NCI-H345 treated with DMSO at 0.1 percent for 48 hours (cell line): Measurements from ENCODE around the gene TM2D1.
"Not testable (repeated sequence)": the region's sequence is repeated elsewhere in the genome, so short reads cannot be mapped to it uniquely, and the experiment has no call there.

Experiments used
- DNase-seq: peaks from one replicate; lab custom pipeline; 2025; ENCODE audit not compliant: unreplicated experiment; lab: John Stamatoyannopoulos, UW

TM2D1 gene

DNA sequence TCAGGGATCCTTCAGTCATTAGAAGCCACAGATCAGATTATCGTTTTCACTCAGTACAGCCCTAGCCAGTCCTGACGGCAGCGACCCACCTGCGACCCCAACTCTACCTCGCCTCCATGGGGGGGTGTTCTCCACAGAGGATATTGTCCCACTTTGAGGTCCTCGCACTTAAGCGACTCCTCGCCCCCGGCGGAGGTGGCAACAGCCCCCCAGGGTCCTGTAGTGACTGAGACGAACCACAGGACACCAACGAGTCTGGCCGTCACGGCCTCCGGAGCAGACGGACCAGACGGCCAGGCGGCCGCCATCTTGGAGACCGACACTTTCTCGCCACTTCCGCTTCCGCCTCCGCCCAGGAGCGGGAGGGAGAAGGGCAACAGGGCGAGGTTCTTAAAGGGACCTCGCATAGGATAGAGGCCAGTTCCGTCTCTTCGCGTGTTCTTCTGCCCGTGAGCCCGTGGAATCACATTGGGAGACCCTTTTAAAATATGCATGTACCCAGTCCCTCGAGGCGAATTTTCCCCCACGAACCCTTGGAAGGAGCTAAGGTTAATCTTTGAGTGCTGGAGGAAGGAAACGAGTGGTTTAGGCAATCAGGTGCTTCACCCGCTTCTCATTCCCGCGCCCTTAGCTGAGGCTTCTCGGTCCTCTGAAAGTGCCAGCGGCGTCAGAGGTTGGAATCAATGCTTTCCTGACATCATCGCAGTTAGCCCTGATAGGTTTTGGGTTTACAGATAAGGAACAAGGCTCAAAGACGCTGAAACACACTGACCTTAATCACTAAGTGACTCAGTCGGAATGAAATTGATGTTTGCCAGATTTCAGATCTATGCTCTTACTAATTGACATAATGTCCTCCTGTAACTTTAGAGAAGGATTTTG is at the start of gene TM2D1:
TM2D1 (minus strand) TSS at position 329 of the 882 bp plus-strand sequence; CDS start at position 308, 21 bp downstream.
- peak; percentile 79 for DNase-seq

DNA sequence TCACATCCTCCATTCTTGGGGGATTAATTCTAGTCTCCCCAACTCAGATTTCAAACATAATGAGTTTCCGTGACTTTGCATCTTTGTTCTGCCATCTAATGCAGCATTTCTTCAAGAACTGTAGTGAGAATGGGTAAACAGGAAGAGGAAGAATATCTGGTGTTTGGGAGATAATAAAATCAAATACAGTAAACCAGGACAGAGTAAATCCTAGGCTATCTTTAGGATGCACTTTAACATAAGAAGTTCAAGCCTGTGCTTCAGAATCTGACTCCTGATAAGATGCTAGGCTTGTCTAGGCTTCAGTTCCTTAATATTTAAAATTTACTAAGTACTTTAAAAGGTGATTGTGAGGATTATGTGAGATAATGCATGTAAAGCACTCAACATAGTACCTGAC is 45.2 kb upstream of the TM2D1 start:
- no peak for DNase-seq

DNA sequence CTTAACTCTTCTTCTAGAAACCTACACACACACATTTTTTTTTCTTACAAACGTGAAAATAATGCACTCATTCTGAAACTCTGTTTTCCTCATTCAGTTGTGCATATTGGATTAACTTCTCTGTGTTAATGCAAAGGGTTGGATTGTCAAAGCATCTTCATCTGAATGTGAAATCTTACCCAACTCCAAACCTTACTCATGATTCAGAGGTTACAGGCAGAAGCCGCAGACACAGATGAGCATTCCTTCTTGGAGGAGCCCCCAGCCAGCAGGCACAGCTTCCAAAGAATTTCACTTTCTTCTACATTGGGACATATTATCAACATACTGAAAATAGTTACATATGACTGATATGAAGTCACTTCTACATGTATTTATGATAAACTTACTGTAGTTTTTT is 33.0 kb upstream of the TM2D1 start:
- DNase-seq: no peak

DNA sequence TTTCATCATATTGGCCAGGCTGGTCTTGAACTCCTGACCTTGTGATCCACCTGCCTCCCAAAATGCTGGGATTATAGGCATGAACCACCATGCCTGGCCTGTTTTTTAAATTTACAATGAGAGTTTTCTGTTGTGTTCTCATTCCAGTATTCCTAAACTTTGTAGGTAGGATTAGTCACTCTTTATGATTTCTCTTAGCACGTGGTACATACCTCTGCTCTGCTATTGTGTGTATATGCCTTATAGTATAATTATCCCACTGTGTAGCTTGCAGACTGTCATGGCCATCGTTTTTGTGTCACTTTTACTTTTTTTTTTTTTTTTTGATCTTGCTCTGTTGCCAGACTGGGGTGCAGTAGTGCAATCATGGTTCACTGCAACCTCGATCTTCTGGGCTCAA is 31.8 kb upstream of the TM2D1 start:
- DNase-seq: no peak

DNA sequence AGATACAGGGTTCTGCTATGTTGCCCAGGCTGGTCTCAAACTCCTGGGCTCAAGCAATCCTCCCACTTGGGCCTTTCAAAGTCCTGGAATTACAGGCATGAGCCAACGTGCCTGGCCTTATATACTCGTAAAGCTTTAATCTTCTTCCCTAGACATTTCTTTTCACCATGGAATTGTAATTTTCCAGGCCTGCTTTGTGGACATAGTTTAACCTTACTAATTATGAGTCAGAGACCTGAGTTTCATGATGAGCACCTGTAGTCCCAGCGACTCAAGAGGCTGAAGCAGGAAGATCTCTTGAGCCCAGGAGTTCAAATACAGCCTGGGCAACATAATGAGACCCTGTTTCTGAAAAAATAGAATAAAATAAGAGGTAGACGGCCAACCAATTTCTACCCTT is 29.6 kb upstream of the TM2D1 start:
- no peak for DNase-seq

DNA sequence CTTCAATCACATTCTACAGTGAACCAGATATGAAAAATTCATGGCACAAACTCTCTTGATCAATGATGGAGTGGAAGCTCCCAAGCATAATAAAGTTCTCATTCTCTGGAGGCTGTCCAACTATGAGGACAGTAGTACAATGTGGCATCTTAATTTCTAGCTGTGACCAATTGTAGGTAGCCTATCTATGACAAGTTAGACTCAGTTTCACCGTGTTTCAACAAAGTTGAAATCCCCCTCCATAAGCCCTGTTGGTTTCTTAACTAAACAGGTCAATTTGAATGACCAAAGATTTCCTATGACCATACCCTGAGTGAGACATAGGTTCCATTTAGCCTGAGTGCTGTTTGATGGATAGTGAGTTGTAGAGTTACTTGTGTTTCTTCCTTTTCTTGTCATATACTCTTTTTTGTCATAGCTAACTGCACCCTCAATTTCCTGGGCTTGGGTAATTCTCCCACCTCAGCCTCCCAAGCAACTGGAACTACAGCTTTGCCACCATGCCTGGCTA is 29.1 kb upstream of the TM2D1 start:
- DNase-seq: no peak

DNA sequence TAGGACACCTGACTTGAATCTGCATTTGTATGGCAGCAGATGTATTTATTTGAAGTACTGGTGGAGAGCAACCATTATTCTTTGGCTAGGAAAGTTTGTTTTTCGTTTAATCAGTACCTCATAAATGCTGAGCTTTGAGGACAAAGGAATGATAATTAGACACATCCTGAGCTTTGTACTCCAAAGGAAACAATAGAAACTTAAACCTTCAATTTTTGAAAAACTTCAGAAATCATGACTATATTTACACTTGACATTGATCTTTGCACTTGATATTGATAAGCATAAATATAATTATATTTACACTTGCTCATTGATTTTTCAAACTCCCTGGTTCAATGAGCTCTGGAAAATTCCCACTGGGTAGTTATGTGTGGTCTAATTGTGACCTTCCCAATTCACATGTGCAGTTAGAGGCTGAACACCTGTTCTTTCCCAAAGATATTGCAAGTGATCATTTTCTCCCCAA is 28.0 kb upstream of the TM2D1 start:
- DNase-seq: no peak

DNA sequence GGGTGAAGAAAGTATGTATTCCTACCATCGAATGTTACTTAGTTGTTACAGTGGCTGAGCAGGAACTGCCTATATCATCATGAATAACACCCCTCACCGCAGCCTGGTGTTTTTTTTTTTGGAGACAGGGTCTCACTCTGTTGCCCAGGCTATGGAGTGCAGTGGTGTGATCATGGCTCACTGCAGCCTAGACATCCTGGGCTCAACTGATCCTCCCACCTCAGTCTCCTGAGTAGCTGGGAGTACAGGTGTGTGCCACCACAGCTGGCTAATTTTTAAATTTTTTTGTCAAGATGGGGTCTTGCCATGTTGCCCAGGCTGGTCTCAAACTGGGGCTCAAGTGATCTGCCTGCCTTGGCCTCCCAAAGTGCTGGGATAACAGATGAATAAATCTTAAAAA is 24.6 kb upstream of the TM2D1 start:
- no peak for DNase-seq

DNA sequence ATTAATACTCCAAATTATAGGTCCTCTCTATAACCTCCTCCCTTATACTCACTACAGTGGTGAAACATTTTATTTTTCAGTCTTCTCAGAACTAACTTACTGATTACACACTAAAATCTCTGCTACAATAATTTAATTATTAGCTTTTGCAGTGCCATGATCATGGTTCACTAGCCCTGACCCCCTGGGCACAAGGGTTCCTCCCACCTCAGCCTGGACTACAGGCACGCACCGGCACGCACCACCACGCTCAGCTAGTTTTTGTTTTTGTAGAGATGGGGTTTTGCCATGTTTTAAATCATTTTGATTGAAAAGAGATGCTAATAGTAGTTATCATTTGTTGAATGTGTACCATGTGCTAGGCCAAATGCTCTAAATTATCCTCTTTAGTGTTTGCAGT is 23.6 kb upstream of the TM2D1 start:
- DNase-seq: no peak

DNA sequence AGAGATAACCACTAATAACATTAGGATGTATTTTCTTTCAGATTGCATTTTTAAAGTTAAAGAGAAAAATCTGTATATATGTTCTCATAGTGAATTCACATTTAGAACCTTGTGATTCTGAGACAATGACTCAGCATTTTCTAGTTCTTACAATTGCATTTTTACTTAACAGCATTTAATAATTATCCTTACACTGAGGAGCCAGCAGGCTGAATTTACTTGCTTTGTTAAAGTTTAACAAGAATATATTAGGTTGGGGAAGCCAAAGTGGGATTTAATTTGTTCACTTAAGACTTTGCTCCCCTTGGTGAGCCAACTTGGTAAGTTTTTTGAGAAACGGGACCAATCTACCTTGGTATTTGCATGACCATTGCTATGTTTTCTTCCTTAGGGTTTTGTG is 21.9 kb upstream of the TM2D1 start:
- DNase-seq: no peak

DNA sequence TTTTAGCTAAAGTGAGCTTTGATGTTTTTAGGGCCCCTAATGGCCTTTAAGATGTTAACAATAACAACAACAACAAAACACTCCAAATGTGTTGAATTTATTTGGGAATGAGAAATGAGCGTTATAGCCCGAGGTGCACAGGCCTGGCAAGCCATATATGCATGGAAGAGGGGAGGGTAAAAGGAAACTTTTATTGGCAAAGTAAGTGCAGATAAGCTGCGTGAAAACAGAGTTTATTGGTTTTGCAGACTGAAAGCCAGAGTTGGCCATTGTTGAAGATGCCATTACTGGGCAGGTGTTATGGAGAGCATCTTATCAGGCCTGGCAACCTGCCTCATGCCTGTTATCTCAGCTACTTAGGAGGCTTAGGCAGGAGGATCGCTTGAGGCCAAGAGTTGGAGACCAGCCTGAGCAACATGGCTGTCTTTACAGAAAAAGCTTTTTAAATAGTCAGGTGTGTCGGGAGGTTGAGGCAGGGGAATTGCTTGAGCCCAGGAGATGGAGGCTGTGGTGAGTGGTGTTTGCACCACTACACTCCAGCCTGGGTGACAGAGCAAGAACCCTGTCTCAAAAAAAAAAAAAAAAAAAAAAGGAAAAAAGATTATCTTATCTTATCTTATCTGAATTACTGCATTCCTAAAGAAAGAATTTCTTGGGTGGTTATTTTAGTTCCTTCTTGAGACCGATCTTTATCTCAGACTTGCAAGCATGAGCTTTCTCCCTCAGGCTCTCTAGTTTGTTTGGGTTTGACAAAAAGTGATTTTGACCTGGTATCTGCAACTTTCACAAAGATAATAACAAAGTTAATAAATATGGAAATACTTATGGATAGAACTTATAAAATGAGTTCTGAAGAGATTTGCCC is 19.0 kb upstream of the TM2D1 start:
- DNase-seq: no peak

DNA sequence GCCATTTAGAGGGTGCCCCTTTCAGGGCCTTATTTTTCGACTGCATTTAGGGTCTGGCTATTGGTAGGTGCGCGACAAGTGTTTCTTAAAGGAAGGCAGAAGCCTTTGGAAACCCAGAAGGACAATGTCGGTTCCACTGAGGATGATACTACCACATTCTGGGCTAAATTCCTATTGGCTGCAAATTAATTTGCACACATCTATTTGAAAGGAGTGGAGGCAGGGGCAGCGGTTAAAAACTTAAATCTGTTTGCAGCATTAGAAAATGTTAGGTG is 18.4 kb upstream of the TM2D1 start:
- no peak for DNase-seq

DNA sequence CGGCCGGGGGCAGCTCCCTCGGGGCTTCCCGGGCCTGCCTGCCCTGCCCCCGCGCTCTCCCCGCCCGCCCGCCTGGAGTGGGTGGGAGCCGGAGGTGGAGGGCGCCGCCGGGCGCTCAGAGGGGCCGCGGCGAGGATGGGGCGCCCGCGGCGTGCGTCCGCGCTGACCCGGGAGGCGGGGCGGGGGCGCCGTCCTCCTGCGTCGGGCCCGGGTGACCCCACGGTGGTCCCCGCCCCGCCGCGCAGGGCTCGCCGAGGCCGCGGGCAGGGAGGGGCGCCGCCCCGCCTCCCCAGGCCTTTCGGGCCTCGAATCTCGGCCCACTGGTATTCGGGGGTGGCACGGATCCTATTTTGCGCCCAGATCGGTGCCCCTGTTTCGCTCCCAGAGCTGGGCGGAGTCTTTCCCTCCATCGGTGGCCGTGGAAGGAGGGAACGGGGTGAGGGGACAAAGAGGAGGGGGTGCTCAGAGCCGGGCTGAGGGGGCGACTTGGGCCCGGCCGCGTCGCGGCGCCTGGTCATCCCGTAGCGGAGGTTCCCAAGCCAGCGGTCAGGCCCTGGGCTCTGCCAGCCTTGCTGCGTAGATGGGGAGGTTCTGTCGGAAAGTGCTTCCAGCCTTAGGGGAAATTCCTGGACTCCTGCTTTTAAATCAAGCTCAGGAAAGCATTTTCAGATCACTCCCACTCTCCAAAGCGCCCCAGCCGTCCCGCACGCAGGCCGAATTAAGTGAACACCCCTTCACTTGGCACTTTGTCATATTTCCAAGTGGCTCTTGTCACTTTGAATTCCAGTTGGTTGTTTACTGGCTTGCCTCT is 17.9 kb upstream of the TM2D1 start:
- DNase-seq: peak; percentile 9

DNA sequence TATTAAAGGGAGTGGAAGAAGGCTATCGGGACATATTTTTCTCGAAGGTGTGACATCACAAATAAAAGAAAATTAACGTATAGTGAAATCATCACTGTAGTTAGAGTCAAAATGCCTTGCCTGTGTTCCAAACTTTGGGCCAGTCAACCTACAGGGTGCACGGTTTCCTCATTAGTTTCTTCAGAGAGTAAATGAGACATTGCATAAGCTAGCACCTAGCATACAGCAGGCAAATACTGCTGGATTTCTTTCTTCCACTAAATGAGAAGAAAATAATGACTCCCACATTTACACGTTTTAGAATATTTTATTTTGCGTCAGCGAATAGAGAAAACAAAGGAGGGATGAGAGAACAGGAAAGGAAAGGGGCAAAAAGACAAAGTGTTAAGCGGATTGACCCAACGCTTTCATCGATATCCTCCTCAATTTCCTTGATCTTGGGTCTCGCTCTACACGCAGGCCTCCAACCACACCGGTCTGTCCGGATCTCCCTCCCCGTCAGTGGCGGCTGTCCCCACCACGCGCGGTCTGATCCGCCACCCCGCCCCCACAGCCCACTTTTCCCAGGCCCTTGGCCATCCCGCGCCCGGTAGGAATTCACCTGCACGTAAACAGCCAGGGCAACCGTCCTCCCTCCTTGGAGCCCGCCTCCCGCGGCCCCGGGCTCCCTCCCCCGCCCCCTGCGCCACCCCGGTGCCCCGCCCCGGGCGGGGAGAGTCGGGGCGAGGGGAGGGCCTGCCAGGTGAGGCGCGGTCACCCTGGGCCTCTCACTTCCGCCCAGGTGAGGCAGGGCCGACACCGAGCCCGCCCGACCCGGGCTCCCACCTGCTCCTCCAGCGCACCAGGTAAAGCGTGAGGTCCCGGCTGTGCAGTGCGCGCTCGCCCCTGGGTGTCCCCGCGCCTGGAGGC is 17.0 kb upstream of the TM2D1 start, which contains the start of gene PATJ:
PATJ (plus strand) TSS at position 770 of the 909 bp plus-strand sequence. CDS start 20,413 bp downstream, outside the sequence.
- peak; percentile 45 for DNase-seq

DNA sequence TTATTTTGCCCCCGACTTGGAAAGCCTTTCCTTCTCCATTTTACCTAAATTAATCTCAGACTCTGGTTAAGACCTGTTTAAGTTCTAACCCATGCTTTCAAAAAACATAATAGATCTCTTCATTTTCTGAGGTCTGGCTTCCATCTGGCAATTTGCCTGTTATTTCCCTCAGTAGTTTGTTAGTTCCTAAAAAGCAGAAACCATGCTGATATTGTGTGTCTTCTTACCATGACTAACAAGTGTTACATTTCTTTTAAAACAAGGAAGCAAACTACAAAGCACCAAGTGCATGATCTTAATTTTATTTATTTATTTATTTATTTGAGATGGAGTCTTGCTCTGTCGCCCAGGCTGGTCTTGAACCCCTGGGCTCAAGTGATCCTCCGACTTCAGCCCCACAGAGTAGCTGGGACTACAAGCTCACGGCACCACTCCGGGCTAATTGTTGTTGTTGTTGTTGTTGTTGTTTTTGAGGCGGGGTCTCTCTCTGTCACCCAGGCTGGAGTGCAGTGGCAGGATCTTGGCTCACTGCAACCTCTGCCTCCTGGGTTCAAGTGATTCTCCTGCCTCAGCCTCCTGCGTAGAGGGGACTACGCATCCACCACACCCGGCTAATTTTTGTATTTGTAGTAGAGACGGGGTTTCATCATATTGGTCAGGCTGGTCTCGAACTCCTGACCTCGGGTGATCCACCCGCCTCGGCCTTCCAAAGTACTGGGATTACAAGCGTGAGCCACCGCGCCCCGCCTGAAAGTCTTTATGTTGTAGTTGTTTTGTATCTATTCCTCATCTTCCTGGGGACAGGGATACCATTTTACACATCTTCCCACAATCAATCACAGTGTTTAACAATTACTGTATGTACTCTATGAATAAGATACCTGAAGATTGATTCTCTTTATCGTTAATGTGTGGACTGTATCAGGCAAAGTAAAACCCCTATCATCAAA is 16.1 kb upstream of the TM2D1 start:
- DNase-seq: no peak

DNA sequence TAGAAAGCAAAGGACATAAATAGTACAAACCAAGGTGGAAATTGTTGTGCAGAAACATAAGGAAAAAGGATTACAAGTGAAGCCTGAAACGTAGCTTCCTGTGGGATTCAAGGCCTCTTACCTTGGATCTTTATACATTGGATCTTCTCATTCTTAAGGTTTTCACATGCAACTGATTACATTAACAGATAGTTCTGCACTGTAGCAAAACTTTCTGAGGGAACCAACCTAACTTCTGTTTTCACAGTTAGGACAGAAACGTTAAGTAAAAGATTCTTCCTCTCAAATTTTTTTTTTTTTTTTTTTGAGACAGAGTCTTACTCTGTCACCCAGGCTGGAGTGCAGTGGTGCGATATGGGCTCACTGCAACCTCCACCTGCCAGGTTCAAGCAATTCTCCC is 7.8 kb upstream of the TM2D1 start:
- DNase-seq: no peak

DNA sequence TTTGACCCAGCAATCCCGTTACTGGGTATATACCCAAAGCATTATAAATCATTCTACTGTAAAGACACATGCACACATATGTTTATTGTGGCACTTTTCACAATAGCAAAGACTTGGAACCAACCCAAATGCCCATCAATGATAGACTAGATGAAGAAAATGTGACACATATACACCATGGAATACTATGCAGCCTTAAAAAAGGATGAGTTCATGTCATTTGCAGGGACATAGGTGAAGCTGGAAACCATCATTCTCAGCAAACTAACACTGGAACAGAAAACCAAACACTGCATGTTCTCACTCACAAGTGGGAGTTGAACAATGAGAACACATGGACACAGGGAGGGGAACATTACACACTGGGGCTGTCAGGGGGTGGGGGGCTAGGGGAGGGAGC is 5.7 kb upstream of the TM2D1 start:
- not testable (repeated sequence) for DNase-seq

DNA sequence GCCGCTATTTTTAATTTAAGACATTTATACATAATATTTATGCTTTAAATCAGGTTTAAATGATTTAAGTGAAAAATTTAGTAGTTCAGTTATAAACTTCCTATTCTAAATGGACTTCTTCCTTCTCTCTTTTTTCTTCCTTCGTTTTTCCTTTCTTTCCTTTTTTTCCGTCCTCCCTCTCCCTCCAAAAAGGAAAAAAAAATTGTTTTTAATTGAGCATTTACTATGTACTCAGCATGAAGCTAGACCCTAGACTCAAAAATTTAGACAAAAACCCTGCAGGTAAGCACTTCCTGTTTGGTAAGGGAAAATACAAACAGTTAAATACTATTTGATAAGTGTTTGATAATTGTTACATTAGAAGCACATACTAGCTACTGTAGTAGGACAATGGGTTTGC is 2.6 kb upstream of the TM2D1 start:
- no peak for DNase-seq

DNA sequence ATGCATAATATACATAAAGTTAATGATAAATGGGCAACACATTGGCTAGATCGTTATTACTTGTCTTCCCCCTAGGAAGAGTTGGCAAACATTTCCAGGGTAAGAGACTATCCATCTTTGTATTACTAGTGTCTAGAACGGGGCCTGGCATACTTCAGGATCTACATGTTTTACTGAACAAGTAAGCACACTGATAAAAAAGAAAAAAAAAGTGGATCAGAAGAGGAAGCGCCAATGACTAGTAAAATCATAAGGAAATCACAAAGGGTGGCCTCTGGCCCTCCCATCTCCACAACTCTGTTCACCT is 482 bp downstream of the TM2D1 start:
- DNase-seq: no peak
